Endothelial cell of umbilical vein (primary cell): ENCODE data around the gene DOCK8. TPM values are rescaled to one million over a fixed set of nuclear protein-coding genes. Genes with fewer than 3 reads are reported as not detected.

Source experiments
- BruUV-seq: library from RNA; stranded (reverse); fragments of 400-500 nt; replicated peaks from 2 replicates; lab custom pipeline; 2021; lab: Mats Ljungman, UMichigan
- CTCF ChIA-PET: fragments of 300-600, 350-600 bp; sonication (Branson Sonifier 250); formaldehyde crosslinking; loops from one replicate; lab custom pipeline; 2021; ENCODE audit warnings: antibody characterized with exemption, inconsistent platforms; lab: Charles Lee
- POLR2A ChIA-PET: fragments of 300-600, 350-600 bp; sonication (Branson Sonifier 250); formaldehyde crosslinking; loops from one replicate; lab custom pipeline; 2021; ENCODE audit warnings: antibody characterized with exemption, inconsistent platforms; lab: Charles Lee
- DNase-seq: peaks from one replicate; pipeline ENCODE4 v3.0.0-alpha.2; 2011; ENCODE audit warnings: low read depth, low spot score
- FAIRE-seq: peaks from 2 replicates; lab custom pipeline; 2011; peaks lifted over from hg19 to GRCh38; lab: Jason Lieb, UNC
- H2AFZ ChIP-seq: 2 replicates; pipeline ENCODE4 v1.6.0; 2012; ENCODE audit warnings: low read depth, low read length, control low read depth, inconsistent platforms
- H3K27ac ChIP-seq: 2 replicates; pipeline ENCODE4 v1.5.1; 2011; ENCODE audit warnings: low read depth, mild to moderate bottlenecking, control low read depth, low read length, moderate library complexity; ENCODE audit not compliant: insufficient read depth
- H3K27me3 ChIP-seq, 2 experiments: 2 replicates each; pipeline versions ENCODE4 v1.6.0 to v1.6.1; 2011; ENCODE audit warnings: low read length in 2 of 2, mixed read lengths in 1 of 2; ENCODE audit not compliant: control insufficient read depth in 2 of 2, insufficient read depth in 2 of 2
- H3K36me3 ChIP-seq, 2 experiments: 2 replicates in 1 of 2; 3 replicates in 1 of 2; pipeline ENCODE4 v1.5.1; 2011; ENCODE audit warnings: low read length in 2 of 2, mild to moderate bottlenecking in 1 of 2, moderate library complexity in 1 of 2; ENCODE audit not compliant: control insufficient read depth in 2 of 2, insufficient read depth in 2 of 2; ENCODE audit errors: extremely low read depth in 1 of 2
- H3K4me1 ChIP-seq: 3 replicates; pipeline ENCODE4 v1.5.1; 2011; ENCODE audit warnings: mild to moderate bottlenecking, low read length; ENCODE audit not compliant: control insufficient read depth, insufficient read depth; ENCODE audit errors: extremely low read depth
- H3K4me2 ChIP-seq: 2 replicates; pipeline ENCODE4 v1.6.1; 2011; ENCODE audit warnings: low read length, control low read depth, mixed read lengths; ENCODE audit not compliant: insufficient read depth
- H3K4me3 ChIP-seq, 3 experiments: fragments of 200-600 bp in 1 of 3; sonication (generic), shearing (Covaris generic) in 1 of 3; replicated peaks in 1 of 3; 2 replicates each; pipeline ENCODE4 v1.5.1; 2011 to 2016; ENCODE audit warnings: control low read depth in 3 of 3, low read length in 3 of 3, mild to moderate bottlenecking in 2 of 3, inconsistent platforms in 1 of 3, low read depth in 1 of 3, moderate library complexity in 1 of 3; ENCODE audit not compliant: insufficient read depth in 1 of 3
- H3K79me2 ChIP-seq: 2 replicates; pipeline ENCODE4 v1.6.0; 2012; ENCODE audit warnings: low read length, inconsistent platforms; ENCODE audit not compliant: control insufficient read depth, insufficient read depth
- H3K9ac ChIP-seq: replicated peaks from 2 replicates; pipeline ENCODE3; 2011; ENCODE audit warnings: low read length, control low read depth; ENCODE audit not compliant: insufficient read depth; ENCODE audit errors: extremely low read depth
- H3K9me1 ChIP-seq: replicated peaks from 3 replicates; pipeline ENCODE4 v1.6.0; 2011; ENCODE audit warnings: mild to moderate bottlenecking, low read length; ENCODE audit not compliant: control insufficient read depth, insufficient read depth; ENCODE audit errors: extremely low read depth
- H3K9me3 ChIP-seq: replicated peaks from 2 replicates; pipeline ENCODE4 v1.5.1; 2012; ENCODE audit warnings: low read length, inconsistent platforms; ENCODE audit not compliant: control insufficient read depth, insufficient read depth
- H4K20me1 ChIP-seq: replicated peaks from 2 replicates; pipeline ENCODE3; 2011; ENCODE audit warnings: mild to moderate bottlenecking, low read length; ENCODE audit not compliant: control insufficient read depth, insufficient read depth; ENCODE audit errors: extremely low read depth
- EZH2 ChIP-seq: IDR thresholded peaks from 2 replicates; pipeline ENCODE4 v1.6.1; 2012; ENCODE audit warnings: borderline replicate concordance, low read depth, mild to moderate bottlenecking, moderate library complexity, low read length, inconsistent platforms; ENCODE audit not compliant: severe bottlenecking
- FOS ChIP-seq: IDR thresholded peaks from 2 replicates; pipeline ENCODE4 v1.6.1; 2011; ENCODE audit warnings: mild to moderate bottlenecking, low read length, moderate library complexity, borderline replicate concordance; ENCODE audit not compliant: insufficient read depth
- GATA2 ChIP-seq: IDR thresholded peaks from 2 replicates; pipeline ENCODE4 v1.7.0; 2011; ENCODE audit warnings: low read depth, mild to moderate bottlenecking, moderate library complexity, mixed read lengths, low read length; ENCODE audit not compliant: insufficient read length, insufficient read depth
- JUN ChIP-seq: IDR thresholded peaks from 2 replicates; pipeline ENCODE4 v1.6.1; 2011; ENCODE audit warnings: borderline replicate concordance, low read depth; ENCODE audit not compliant: insufficient read length, insufficient read depth
- MYC ChIP-seq: IDR thresholded peaks from one replicate; pipeline ENCODE4 v1.6.1; 2011; ENCODE audit warnings: mild to moderate bottlenecking, low read depth, low read length
- POLR2A ChIP-seq: IDR thresholded peaks from 2 replicates; pipeline ENCODE4 v1.6.1; 2012; ENCODE audit warnings: low read depth, mild to moderate bottlenecking, control low read depth, low read length
- POLR2AphosphoS5 ChIP-seq: IDR thresholded peaks from 2 replicates; pipeline ENCODE4 v1.6.1; 2012; ENCODE audit warnings: low read depth, mild to moderate bottlenecking, control low read depth, low read length, moderate library complexity; ENCODE audit not compliant: insufficient read depth
- dilution Hi-C: fragments of 300-500 bp; cut with MboI; formaldehyde crosslinking; loops from one replicate; pipeline ENCODE4 v1.15.0; 2019; ENCODE audit warnings: low sequenced_read_pairs; ENCODE audit not compliant: extremely low pct_ligation_motif_present
- intact Hi-C: fragments of 100-400 bp; cut with micrococcal nuclease; formaldehyde crosslinking; loops from one replicate; pipeline ENCODE4 v1.10.0; 2022
- polyA plus RNA-seq, 4 experiments: library from polyadenylated mRNA; depleted of rRNA in 3 of 4; stranded (reverse) in 3 of 4; unstranded in 1 of 4; fragments of >200 nt; gene quantifications; 2 replicates each; pipeline versions ENCODE4 v1.2.1 to v1.2.3, GENCODE V29; 2011 to 2012; ENCODE audit warnings: missing spikeins in 1 of 4
- total RNA-seq: library from RNA; stranded (reverse); gene quantifications from 2 replicates; pipeline ENCODE4 v1.2.3, GENCODE V29; 2021
- TF ChIP-seq, protein P1 (sequence below), 2 donors: IDR thresholded peaks; 1 replicate in 1 of 2; 2 replicates in 1 of 2; pipeline ENCODE4 v1.5.1; 2011; ENCODE audit warnings: low read length in 2 of 2, mild to moderate bottlenecking in 2 of 2, moderate library complexity in 2 of 2, control low read depth in 1 of 2, inconsistent platforms in 1 of 2, low read depth in 1 of 2; ENCODE audit not compliant: insufficient read depth in 1 of 2; ENCODE audit errors: extremely low read depth in 1 of 2
- TF ChIP-seq, protein P2 (sequence below): IDR thresholded peaks from 2 replicates; pipeline ENCODE4 v1.6.1; 2011; ENCODE audit not compliant: insufficient read depth, insufficient read length

DOCK8 gene
- total and polyA plus RNA-seq, 2 donors (not counting 3 experiments of a cell fraction or from before 2014, with no cell fraction given) = 0.54 to 1.3 TPM

DNA sequence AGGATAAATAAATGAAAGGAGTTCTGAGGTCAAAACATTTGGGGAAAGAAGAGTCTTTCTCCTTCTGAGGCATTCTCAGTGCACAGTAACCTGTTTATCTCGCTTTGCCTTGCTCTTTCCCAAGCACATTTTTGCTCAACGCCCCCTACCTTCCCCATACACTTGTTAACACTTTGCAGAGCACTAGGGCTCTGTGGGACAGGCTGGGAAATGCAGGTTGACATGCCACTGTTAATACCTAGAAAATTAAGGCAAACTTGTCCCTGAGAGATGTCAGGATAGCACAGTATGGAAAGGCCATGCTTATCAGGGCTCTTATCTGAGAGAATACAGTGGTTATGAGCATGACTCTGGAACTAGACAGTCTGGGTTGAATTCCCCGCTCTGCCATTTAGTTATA lies 152.0 kb downstream of the DOCK8 start:
- no peak for DNase-seq
- TF ChIP-seq FOS (no peak), EZH2 (no peak), POLR2AphosphoS5 (no peak), MYC (no peak)
- TF ChIP-seq, protein P1, sequence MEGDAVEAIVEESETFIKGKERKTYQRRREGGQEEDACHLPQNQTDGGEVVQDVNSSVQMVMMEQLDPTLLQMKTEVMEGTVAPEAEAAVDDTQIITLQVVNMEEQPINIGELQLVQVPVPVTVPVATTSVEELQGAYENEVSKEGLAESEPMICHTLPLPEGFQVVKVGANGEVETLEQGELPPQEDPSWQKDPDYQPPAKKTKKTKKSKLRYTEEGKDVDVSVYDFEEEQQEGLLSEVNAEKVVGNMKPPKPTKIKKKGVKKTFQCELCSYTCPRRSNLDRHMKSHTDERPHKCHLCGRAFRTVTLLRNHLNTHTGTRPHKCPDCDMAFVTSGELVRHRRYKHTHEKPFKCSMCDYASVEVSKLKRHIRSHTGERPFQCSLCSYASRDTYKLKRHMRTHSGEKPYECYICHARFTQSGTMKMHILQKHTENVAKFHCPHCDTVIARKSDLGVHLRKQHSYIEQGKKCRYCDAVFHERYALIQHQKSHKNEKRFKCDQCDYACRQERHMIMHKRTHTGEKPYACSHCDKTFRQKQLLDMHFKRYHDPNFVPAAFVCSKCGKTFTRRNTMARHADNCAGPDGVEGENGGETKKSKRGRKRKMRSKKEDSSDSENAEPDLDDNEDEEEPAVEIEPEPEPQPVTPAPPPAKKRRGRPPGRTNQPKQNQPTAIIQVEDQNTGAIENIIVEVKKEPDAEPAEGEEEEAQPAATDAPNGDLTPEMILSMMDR (IDR thresholded peaks at IDR 0.05; ENCODE audit: extremely low read depth in 1 of 2, insufficient read depth in 1 of 2, low read depth in 1 of 2, low read length in 2 of 2) = no peak
- no peak for FAIRE-seq
- dilution Hi-C loops = no loop called here
- H3K4me1 ChIP-seq = no peaks in the 10 kb centered on the region
- no peaks in the 10 kb centered on the region for H3K9me1 ChIP-seq
- POLR2A ChIA-PET = no interaction called here
- no TSS peak for BruUV-seq
- H2AFZ ChIP-seq = no peak overlapping the region
- H3K4me2 ChIP-seq = no peak overlapping the region
- H4K20me1 ChIP-seq = no peaks in the 10 kb centered on the region
- CTCF ChIA-PET = no interaction called here
- no peaks in the 10 kb centered on the region for H3K79me2 ChIP-seq
- no peaks in the 10 kb centered on the region for H3K27me3 ChIP-seq
- intact Hi-C loops = no loop called here
- H3K9ac ChIP-seq = no peak overlapping the region
- H3K9me3 ChIP-seq = no peaks in the 10 kb centered on the region
- H3K4me3 ChIP-seq = no peak overlapping the region
- H3K27ac ChIP-seq = no peak overlapping the region
- H3K36me3 ChIP-seq = no peaks in the 10 kb centered on the region

GRCh38 chr9:370086-370485 lies 155.4 kb downstream of the DOCK8 start:
- dilution Hi-C loops = no loop called here
- ChIA-PET POLR2A (no interaction called here), CTCF (no interaction called here)
- no peaks in the 10 kb centered on the region for H3K9me1 ChIP-seq
- BruUV-seq = no TSS peak
- TF ChIP-seq, protein P1 (IDR thresholded peaks at IDR 0.05; ENCODE audit: extremely low read depth in 1 of 2, insufficient read depth in 1 of 2, low read depth in 1 of 2, low read length in 2 of 2) = no peak
- no peak for TF ChIP-seq GATA2
- TF ChIP-seq, protein P2, sequence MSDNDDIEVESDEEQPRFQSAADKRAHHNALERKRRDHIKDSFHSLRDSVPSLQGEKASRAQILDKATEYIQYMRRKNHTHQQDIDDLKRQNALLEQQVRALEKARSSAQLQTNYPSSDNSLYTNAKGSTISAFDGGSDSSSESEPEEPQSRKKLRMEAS = no peak
- no peak for TF ChIP-seq EZH2
- no peak for TF ChIP-seq FOS
- TF ChIP-seq MYC = no peak
- TF ChIP-seq JUN = no peak
- no peak for TF ChIP-seq POLR2A
- FAIRE-seq (no peak), DNase-seq (no peak)
- H3K9ac ChIP-seq = no peak overlapping the region
- no peak overlapping the region for H2AFZ ChIP-seq
- H3K4me2 ChIP-seq = no peak overlapping the region
- intact Hi-C loops = no loop called here
- H3K79me2 ChIP-seq = no peaks in the 10 kb centered on the region
- H3K4me1 ChIP-seq = no peaks in the 10 kb centered on the region
- no peak overlapping the region for H3K27ac ChIP-seq
- no peaks in the 10 kb centered on the region for H3K9me3 ChIP-seq
- H3K27me3 ChIP-seq = no peaks in the 10 kb centered on the region
- no peak overlapping the region for H3K4me3 ChIP-seq
- no peaks in the 10 kb centered on the region for H4K20me1 ChIP-seq
- no peaks in the 10 kb centered on the region for H3K36me3 ChIP-seq
